HG03135 (cell line): ENCODE data around the gene C2CD2.

ENCODE experiments used
- ATAC-seq: cut with Tn5 transposase; IDR thresholded peaks from one replicate; pipeline ENCODE4 v1.9.1; 2021; ENCODE audit warnings: mild to moderate bottlenecking, moderate library complexity; ENCODE audit not compliant: unreplicated experiment

Gene C2CD2

DNA sequence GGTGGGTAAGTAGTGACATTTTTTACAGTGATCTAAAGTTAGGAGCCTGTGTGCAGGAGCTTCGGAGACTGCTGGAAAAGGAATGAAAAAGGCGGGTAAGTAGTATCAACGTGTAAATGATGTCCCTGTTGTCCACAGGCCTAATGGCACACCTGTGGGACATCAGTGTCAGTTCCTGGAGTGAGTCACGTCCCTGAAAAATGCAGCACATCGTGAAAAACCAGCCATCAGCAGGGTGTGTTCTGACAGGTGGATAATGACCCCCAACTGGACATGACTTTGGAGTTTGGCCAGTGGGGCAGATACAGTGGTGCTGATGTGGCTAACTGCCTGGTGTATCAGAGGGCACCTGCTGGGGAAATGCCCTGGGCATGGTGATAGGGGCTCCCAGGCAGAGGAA, 62.7 kb downstream of the C2CD2 start:
- ATAC-seq = no peak

DNA sequence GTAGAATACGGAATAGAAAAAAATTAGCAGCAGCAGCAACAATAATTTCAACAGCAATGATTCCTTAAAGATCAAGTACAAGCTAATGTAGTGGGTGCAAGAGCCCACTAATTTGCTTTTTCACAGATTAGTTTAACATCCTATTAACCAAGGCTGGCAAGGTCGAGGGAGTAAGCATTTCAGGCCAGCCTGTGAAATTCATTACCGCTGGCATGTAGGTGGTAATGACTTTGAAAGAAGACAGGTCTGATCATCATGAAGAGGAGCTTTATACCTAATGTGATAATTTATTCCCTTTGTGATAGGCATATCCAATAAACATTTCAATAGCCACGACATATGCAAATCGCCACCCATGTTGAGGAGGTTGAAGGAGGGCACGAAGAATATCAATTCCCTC, 63.5 kb downstream of the C2CD2 start:
- ATAC-seq = no peak

DNA sequence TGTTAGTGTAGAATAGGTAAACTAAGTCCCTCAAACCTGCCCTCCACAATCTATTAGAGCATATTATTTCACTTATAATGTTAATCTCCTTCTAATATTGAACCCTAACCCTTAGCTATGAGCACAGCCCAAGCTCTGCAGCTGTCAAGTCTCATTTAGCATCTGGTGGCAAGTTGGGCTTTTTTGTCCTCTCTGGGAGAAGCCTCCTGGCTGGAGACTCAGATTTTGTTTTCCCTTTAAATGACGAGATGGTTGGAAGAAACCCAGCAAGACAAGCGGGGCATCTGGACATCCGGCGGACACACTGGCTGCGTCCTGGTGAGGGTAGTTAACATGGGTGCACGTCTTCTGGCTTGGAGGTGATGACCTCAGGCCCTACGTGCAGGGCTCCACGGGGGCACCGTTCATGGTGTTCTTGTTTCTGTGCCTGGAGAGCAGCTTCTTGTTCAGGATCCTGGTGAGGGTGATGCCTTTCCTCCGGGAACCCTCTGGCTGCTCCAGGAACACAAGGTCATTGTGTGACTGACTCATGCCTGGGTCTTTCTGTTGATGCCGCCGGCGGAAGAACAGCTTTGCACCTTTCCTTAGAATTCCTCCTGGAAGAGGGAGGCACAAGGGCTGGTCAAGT, 65.0 kb downstream of the C2CD2 start:
- ATAC-seq = no peak

DNA sequence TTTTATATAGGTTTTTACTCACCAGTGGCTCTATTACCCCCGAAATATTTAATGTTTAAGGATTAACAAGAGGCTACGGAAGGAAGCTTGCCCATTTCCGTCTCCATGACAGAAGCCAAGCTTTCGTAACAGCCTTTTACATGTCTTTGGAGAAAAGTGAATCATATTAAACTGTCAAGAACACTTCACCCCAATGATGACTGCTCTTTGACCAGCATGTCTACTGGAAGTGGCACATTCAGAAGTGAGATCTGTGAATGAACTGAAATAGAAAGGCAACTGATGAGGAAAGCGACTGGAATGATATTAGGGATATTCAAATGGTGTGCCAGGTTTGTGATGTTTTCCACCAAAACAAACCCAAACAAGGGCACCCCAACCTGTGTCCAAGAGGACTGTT, 66.2 kb downstream of the C2CD2 start:
- no peak for ATAC-seq

DNA sequence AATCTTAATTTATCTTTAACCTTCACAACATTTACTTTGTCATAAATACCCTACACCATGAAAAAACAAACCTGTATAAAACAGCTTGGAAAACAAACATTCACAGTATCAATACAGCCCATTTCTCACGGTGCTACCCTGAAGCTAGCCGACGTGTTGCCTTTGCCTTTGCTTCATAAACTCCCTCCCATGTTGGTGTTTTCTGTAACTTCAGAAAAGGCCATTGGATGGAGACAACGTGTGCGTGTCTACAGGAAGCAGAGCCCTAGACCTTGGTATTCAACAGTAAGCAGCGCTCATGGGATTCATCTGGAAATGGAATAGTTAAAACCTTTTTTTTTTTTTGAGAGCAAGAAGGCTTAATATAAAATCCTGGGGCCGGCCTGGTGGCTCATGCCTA, 67.5 kb downstream of the C2CD2 start:
- no peak for ATAC-seq

DNA sequence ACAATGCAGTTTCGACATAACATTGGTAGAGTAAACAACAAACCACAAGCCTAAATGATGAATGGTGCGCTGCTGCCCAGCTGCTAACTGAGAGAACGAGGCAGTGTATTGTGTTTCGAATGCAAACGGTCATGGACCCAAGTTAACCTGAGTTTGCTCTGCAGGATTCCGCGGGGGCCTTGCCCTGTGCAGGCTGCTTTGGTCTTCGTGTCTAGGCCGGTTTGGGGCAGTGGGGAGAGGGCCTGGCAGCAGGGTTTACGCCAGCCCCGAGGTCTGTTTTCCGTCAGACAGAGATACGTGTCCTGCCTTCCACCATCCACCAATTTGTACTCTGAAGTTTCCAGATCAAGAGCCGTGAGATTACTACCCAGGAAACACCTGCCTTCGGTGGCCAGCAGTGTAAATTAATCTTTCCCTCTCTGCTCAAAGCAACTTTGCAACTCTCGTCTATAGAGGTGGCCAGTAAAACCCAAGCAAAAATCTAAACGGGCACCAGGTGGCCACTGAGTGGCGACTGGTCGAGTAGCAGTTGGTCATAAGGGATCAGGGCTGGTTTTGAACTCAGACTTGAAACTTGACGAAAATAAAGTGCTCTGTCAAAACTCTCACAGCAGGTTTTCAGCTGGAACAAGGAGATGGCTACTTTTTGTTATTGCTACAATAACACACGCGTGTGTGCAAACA, 68.3 kb downstream of the C2CD2 start:
- no peak for ATAC-seq

DNA sequence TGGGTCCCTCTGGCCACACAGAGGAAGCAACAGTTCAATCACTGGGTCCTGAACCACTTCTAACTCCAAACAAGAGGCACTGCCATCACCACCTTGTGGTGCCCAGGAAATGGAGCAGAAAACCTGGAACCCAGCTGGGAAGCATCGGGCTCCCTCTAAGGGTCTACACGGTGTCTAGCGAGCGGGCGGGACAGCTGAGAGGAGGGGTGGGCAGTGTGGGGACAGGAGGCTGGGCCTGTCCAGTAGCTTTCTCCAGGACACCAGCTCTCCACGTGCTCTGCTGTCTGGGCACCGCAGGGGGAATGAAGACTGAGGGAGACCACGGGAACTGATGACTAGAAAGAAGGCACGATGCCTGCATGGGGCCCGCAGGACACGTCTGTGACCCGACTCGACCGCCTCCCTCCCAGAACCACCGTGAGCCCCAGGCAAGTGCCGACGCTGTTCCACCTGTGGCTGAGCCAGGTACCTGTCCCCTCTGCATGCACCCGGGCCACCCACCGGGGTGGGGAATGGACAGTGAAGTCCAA, 69.3 kb downstream of the C2CD2 start:
- no peak for ATAC-seq

DNA sequence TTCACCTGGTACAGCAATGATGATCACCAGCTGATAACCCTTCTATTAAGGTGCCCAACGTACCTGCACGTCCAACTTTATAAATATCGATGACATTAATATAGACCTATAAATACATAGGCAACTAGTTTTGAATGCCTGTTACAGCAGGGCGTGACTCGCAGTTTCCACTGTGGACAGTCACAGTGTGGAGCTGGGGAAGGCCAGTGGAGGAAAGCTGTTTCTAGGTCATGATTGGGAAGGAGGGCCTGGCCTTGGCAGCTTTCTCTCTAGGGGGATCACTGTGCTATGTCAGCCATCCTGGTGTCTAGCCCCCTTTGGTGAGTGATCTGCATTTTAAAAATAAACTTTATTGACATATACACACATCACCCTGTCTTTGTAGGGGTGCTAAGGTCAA, 70.2 kb downstream of the C2CD2 start:
- no peak for ATAC-seq

DNA sequence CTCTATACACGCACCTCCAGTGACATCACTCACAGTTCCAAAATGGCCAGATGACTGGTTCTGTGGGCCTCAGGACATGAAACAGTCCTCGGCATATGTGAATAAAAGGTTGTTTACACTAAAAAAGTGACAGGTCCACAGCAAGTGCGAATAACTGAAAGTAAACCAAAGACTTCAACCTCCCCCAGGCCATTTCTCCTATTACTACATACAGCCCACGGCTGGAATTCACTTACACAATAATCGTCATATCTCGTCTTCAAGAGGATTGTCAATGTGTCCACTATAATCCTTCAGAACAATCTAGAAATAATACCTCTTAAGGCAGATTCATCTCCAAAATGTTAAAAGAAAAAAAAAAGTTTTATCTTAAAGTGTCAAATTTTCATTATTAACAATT, 72.8 kb downstream of the C2CD2 start:
- no peak for ATAC-seq

DNA sequence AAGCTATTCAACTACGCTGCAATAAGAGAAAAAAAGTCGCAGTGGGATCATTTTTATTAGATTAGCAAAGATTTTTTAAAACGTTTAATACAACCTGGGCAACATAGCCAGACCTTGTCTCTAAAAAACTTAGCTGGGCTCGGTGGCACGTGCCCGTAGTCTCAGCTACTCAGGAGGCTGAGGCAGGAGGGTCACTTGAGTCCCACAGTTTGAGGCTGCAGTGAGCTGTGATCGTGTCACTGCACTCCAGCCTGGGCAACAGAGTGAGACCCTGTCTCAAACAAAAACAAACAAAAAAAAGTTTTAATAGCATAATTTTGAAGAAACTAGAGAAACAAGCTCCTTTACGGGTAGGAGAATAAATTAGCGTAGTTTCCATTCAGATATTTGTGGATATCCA, 73.7 kb downstream of the C2CD2 start:
- ATAC-seq = no peak

DNA sequence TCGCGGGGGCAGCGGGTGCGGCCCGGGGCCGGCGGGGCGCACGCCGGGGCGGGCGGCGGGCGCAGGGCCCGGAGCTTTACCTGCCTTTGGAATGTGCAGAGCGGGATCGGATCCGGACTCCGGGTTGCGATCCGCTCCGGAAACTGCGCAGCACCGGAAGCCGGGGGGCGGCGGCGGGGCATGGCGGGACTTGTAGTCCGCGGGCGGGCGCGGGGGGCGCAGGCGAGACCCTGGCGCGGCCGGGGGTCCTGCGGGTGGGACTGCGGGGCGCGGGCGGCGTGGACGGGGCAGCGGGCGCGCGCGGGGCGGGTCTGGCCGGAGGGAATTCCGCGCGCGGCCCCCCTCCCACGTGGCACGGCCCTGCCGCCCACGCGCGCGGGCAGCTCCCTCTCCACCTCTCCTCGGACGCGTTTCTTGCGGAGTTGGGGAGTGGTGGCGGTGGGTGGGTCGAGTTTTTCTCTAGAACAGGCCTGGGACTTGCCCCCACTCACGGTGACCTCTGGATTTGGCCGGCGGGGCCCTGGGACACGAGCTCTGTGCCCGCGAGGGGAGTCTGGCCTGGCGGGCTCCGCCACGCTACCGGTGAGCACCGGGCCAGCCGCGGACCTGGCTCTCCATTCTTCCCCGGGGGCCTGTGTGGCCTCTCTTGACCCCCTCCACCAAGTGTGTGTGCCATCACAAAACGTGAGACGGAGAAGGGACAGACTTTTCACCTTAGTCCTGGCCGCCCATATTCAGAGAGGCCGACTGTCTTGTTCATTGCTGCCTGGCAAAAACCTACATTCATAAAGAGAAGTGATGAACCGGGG, 74.4 kb downstream of the C2CD2 start, which contains the start of gene PRDM15:
PRDM15 (minus strand) TSS at position 155 of the 809 bp plus-strand sequence. CDS start 18,981 bp downstream, outside the sequence.
- peak; percentile 59 for ATAC-seq

DNA sequence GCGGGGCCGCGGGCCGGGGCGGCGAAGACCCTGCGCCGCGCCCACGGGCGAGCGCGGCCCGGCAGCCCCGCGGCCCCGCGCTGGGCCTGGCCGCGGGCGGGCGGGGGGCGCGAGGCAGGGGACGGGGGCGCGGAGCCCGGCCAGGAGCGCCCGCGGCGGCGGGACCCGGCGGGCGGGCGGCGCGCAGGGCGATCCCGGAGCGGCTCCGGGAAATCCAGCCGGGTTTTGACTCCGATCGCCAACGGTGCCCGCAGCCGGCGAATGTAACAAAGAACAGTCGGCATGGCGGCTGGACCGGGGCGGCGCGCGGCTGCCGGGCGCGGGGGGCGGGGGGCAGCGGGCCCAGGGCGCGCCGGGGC, 75.0 kb downstream of the C2CD2 start:
- ATAC-seq = peak; percentile 57

DNA sequence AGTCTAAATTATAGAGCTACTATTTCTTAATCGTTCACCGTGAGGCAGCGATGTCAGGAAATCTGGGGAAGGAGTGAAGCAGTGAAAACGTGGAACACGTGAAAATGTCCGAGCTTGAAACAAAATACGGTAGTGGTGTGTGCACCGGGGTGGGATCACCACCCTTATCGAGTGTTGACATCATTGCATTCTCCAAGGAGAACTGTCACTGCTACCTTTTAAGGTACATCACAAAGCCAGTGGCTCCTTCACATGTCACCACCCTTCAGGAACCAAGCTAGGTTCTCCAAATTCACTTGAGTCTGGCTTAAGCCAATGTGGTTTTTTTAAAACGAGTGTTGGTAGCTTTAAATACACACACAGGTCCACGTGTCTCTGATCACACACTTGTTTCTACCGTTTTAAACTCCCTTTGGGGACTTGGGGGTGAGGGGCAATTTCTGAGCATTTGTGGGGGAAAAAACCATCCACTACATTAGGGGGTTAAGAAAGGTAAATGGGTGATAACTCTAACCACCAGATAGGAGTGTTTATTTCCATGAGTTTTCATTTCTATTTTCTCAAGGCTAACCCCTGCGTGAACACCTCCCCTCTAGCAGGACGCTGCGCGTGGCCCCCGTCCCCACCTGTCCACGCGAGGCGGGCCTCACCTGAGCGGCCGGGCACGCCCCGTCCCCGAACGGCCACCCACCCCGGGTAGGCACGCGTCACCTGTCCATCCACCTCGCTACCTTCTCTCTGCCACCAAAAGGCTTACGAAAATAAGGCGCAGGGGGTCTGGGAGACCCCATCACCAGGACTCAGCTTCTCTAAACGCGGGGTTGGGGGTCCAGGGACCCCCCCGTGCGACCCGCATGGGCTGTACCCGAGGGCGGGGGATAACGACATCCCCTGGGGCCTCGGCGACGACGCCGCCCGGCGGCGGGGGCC, 75.7 kb downstream of the C2CD2 start:
- ATAC-seq = peak; percentile 21

DNA sequence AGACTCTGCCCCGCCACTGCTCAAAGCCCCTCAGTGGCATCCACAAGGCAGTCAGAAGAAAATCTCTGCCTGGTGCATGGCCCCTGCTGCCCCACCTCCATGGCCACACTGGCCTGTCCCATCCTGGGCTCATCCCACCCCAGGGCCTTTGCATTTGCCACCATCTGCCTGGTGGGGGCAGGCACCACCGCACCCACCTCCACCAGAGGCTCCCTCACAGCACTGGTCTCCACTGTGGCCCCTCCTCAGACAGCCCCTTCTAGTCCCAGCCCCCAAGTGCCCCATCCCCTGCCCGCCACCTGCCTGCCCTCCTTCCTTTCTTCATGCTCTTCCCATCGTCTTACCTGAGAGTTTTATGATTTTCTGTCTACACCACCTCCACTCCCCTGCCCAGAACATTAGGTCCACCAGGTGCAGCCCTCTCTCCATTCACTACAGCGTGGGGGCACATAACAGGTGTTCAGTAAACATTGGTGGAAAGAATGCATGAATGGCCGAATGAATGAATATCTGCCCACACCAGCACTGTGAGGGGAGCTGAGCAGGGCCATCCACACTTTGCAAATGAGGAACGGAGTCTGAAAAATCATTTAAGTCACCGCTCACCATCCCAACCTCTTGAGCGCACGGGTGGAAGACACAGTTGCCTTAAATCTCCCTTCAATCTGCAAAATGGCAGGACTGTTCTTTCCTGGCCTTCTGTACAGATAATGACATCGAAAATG, 76.7 kb downstream of the C2CD2 start:
- ATAC-seq = no peak

DNA sequence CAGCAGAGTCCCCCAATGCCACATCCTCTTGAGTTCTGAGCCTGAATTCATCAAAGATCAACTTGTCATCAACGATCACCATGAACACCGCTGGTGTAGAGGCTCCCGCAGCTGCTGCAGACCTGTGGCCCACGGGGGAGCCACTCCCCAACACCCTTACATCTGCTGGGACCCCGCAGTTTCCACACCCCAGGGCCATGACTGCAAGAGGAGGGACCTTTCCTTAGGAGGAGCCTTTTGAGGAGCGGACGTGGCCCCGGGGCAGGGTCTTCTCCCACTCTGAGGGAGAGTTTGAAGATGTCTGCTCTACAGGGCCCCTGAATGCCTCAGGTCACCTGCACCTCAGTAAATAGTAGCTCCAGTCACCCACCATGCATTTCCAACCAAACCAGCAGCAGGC, 77.4 kb downstream of the C2CD2 start:
- no peak for ATAC-seq

DNA sequence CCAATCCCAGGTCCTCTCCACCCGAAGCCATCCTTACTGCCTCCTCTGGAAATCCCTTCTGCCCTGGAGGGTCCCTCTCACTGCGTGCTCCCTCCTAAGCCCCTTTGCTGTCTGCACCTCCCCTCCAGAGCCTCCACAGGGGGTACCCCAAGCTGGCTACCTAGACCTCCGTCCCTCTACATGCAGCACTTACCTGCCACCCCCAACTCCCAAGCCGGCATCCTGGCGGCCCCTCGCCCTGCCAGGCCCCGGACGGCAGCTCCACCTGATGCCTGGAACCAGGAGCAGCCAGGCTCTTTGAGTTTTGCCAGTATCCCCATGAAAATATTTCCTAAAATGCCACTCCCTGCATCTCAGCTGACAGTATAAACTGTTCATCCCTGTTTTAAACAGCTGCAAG, 78.7 kb downstream of the C2CD2 start:
- ATAC-seq = no peak

DNA sequence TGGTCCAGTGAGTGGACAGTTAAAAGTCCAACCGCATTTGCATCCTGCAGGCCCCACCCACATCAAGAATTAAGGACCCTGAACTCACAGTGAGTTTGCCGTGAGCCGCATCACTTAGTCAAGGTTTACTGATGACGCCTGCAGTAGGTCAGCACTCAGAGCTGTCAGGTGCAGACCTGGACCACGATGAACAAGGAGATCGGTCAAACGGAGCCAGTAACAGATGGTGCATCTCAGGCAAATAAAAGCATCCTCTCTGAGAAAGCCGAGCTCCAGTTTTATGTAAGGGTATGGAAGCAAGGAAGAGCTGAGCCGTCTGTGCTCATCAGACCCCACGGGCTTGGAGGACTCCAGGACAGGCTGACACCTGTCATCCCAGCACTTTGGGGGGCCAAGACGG, 79.2 kb downstream of the C2CD2 start:
- no peak for ATAC-seq

DNA sequence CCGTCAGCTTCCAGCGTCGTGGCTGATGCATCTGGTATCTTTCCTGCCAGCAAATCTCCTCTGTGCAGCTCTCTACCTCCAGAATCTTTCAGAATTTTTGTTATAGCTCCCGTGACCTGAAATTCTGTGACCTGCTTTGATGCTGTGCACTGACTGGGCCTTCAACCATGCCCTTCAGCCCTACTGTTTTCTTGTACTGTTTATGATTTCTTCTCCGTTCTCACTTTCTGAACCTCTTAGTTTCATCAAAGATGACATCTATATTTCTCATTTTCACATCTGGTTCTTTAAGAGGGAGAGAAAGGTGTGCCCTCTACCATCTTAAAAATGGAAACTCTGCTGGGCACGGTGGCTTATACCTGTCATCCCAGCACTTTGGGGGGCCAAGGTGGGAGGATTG, 80.4 kb downstream of the C2CD2 start:
- no peak for ATAC-seq

DNA sequence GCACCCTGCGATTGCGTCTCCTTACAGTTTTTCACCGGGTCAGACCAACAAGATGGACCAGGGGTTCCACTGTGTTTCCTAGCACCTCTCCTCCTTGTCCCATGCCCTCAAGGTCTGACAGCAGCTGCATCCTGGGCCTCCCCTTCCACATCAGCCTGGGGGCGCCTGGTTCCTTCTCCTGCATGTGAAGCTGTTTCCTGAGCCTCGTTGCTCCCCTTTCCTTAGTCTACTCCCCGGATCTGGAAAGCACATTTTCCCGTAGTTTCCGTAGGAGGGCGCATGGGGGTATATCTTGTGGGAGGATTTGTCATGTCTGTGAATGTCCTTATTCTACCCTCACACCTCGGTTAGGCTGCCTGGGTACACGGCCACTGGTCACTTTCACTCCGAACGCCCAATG, 80.8 kb downstream of the C2CD2 start:
- no peak for ATAC-seq
